GM18951 (cell line): ENCODE results near the gene GNLY.
"Not testable (repeated sequence)": the region's sequence is repeated elsewhere in the genome, so short reads cannot be mapped to it uniquely, and the experiment has no call there.

ENCODE experiments used
- POLR2A ChIP-seq: IDR thresholded peaks from 4 replicates; pipeline ENCODE4 v1.6.1; 2011; ENCODE audit warnings: mild to moderate bottlenecking; ENCODE audit not compliant: insufficient read length, insufficient read depth; ENCODE audit errors: extremely low read depth
- in situ Hi-C: fragments of 300-500 bp; cut with MboI; formaldehyde crosslinking; loops from one replicate; pipeline ENCODE4 v1.12.0; 2022; ENCODE audit warnings: low sequenced_read_pairs, mixed read lengths, inconsistent platforms; ENCODE audit not compliant: unreplicated experiment

Gene GNLY

DNA sequence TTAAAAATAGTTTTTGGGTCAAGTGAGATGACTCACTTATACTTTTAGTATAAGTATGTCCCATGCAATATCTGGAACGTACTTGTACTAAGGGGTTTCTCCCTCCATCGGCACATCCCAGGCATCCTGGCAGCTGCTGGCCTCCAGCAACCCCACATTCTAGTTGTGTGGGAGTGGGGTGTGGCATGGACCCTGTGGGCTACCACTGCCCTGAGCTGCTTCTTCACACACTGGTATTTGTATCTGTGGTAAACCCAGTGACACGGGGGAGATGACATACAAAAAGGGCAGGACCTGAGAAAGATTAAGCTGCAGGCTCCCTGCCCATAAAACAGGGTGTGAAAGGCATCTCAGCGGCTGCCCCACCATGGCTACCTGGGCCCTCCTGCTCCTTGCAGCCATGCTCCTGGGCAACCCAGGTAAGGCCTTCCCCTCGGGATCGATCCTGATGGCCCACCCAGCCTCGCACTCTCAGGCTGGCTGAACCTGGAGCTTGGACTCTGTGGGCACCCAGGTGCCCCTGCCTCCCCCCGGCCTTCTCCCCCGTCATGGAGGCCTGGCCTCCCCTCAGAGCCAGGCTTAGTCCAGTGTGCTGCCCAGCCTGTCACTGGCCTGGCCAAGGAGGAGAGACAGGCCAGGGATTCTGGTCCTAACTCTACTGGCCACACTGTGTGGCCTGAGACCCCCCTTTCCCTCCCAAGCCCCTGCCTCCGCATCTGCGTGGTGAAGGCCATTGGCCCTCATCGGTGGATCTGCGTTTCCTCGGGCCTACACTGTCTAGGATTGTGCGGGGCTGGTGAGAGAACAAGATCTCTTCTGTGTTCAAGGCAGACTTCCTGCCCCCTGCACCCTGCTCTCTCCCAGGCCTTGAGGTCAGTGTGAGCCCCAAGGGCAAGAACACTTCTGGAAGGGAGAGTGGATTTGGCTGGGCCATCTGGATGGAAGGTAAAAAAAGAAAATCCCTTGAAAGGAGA, at the start of gene GNLY:
GNLY (plus strand) TSS at position 307 of the 974 bp plus-strand sequence; CDS start at position 368, 61 bp downstream.
- in situ Hi-C loops, result no loop called here
- TF ChIP-seq POLR2A, result no peak

DNA sequence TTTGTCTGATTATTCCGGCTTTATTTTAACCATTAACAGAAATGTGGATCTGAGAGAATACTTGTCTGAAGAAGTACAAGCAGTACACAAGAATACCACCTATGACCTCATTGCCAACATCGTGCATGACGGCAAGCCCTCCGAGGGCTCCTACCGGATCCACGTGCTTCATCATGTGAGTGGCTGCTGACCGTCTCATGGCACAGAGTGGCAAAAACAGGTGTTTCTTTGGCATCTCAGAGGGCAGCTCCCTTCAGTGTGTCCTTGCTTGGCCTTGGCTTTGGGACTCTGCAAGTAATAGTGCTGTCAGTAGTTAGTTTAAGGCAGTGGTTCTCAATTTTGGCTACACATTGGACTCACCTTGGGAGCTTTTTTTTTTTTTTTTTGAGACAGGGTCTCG, 49.2 kb upstream of the GNLY start:
- in situ Hi-C loops, result no loop called here
- TF ChIP-seq POLR2A, result no peak

DNA sequence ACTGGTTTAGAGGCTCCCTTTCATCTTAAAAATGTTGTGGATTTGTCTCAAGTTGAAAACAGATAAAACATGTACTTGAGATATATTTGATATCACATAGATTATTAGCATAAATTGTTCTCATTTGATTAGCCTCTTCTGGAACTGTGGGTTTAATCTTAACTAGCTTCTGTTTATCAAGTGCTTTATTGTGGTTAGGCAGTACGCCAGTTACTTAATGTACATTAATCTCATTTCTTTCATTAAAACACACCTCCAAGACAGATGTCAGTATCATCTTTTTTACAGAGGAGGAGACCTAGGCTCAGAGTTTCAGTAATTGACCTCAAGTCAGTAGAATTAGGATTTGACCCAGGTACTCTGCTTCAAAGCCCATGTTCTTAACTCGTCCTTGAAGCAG, 48.0 kb upstream of the GNLY start:
- TF ChIP-seq POLR2A, result no peak
- in situ Hi-C loops, result no loop called here

DNA sequence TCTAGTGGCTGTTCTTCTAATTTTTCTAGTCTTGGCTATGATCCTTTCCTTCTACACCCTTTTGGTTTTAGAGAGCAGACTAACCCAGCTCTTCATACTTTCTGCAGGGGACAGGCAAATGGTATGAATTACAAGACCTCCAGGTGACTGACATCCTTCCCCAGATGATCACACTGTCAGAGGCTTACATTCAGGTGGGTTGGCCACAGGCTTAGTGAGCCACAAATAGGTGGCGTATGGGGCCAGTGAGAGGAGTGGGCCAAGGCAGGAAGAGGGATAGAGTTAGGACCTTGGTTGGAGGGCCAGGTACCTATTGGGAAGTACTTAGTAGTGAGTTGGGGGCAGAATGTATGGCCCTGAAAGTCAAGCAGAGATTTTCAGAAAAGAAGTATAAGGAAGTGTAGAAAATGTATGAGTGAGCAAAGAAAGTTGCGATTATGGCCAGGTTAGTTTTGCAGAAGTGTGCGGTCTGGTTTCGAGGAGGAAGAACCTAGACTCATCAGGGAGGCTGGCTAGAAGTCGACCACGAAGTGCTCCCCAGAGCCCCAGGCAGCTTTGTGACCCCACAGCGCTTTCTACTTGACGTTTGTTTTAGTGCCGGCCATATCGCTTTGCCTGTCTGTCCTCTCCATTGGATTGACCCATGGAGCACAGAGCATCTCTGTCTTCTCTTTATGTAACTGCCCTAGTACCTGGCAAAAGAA, 46.2 kb upstream of the GNLY start:
- no peak for TF ChIP-seq POLR2A
- in situ Hi-C loops, result no loop called here

DNA sequence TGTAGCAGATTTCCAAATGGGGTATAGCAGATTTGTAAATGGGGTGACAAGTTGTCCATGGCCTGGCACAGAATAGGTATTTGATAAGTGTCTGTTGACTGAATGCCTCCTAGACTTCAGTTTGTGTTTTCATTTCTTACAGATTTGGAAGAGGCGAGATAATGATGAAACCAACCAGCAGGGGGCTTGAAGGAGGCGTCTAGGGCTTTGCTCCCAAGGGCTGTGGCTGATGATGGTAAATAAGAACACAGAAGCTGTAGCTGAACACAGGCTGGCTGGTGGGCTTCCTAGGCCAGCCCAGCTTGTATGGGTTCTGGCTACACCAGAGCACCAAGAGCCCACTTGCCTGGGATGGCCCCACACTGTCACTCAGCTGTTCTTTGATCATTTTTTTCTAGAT, 45.5 kb upstream of the GNLY start:
- no peak for TF ChIP-seq POLR2A
- in situ Hi-C loops, result no loop called here

DNA sequence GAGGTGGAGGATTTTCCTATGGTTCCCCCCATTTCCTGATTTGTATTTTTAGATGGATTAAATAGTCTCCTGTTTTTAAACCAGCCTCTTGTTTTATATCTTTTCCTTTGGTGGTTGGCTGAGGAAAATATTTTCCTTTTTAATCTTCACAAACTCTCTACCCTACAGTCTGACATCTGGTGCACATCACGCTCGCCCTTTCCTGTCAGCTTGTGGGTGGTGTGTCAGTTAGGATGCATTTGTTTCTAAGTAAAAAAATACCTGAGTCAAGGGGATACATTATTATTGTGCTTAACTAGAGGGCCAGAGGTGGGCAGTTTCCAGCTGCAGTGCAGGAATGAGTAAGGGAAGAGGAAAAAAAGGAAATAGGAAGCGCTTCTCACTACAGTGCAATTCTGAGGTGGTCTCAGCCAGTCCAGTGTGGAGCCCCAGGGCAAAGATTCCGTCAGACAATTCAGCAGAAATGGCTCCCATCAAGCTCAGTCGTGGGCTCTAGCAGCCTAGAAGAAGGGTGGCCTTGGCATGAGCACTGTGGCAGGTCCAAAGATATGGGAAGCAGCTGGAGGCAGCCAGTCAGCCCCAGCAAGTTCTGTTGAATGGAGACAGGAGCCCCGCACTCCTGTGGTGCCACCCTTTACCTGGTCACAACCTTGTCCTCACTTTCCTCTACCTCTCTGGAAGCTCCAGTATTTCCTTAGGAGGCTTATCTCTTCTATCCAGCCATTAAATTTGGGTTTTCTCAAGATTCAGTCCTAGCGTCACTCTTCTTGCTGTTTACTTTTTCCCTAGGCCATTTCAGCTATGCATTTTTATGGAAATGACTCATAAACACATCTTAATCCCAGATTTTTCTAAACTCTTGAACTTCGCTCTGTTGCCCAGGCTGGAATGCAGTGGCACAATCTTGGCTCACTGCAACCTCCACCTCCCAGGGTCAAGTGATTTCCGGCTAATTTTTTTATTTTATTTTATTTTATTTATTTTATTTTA, 44.7 kb upstream of the GNLY start:
- in situ Hi-C loops, result no loop called here
- no peak for TF ChIP-seq POLR2A

DNA sequence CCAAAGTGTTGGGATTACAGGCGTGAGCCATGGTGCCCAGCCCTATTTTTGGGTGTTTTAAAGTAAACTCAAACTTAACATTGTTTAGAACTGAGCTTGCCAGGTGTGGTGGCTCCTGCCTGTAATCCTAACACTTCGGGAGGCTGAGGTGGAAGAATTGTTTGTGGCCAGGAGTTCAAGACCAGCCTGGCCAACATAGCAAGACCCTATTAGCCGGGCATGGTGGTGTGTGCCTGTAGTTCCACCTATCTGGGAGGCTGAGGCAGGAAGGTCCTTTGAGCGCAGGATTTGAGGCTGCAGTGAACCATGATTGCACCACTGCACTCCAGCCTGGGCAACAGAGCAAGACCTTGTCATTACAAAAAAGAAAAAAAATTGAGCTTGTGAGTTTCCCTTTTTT, 43.7 kb upstream of the GNLY start:
- no peak for TF ChIP-seq POLR2A
- in situ Hi-C loops, result no loop called here

DNA sequence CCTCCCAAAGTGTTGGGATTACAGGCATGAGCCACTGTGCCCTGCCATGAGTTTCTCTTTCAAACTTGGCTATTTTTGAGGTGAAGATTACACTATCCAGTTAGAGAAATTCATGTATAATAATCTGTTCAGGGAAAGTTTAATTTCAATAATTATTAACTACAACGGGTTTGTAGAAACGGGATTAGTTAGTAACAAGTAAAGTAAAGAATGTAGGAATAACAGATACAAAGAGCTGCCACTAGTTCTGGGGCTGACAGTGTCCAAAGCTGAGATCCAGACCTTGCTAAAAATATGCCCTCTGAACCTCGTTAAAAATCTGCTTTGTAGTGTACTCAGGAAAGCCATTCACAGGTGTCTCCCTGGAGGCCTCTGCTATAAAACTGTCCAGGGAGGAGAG, 43.1 kb upstream of the GNLY start:
- in situ Hi-C loops, result no loop called here
- TF ChIP-seq POLR2A, result no peak

DNA sequence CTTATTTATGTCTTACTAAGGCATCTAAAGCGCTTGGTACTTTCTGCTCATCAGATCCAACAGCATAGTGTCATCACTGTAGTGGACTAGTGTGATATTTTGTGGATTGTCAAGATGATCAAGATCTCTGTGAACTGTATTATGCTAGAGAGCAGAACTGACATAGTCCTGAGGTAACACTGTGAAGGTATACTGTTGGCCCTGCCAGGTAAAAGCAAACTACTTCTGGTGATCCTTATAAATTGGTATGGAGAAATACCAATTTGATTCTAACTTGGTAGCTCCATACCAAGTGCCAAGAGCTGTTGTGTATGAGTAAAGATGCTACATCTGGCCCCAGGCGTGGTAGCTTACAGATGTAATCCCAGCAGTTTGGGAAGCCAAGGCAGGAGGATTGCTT, 42.1 kb upstream of the GNLY start:
- no peak for TF ChIP-seq POLR2A
- in situ Hi-C loops, result no loop called here

DNA sequence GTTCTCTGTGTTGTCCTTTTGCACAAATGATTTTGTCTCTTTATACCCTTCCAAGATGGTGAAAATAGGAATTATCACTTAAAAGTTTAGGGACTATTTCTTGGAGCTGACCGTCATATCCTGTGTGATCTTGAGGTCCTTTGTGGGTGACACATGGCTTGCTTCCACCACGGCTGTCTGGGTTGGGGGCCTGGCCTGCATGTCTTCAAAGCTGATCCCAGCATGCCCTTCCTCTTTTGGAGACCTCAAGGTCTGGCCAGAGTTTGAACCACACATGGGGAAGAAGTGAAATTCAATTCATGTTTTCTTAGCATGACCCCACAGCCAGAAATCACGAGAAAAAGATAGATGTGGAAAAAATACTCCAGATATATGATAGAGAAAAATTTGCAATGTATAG, 40.2 kb upstream of the GNLY start:
- in situ Hi-C loops, result no loop called here
- no peak for TF ChIP-seq POLR2A

DNA sequence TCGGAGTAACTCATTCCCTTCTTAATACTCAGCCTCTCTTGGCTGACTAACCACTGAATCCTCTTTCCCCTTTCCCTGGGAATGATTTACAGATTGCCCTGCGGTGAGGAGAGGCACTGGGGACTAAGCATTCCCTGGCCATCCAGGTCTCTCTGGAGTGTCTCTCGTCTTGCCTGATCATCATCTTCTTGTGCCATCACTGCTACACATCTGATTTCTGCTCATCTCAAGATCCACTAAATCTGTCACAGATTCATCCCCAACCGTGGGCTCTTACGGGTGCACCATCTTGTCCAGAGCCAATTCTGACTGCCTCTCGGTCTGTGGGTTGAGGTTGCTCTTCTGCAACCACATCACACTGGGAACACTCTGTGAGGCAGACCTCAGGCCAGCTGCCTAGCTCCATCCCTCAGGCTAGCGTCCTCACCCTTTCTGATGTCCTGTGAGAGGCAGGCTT, 38.2 kb upstream of the GNLY start:
- no peak for TF ChIP-seq POLR2A
- in situ Hi-C loops, result no loop called here

DNA sequence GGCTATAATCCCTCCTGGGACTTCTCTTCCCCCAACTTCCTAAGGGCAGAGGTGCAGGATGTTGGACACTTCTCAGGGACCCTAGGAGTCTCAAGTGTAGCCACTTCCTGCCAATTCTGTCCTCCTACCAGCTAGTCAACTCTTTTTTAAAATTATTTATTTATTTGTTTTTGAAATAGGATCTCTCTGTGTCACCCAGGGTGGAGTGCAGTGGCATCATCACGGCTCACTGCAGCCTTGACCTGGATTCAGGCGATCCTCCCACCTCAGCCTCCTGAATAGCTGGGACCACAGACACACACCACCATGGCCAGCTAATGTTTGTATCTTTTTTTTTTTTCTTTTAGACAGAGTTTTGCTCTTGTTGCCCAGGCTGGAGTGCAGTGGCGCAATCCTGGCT, 37.7 kb upstream of the GNLY start:
- no peak for TF ChIP-seq POLR2A
- in situ Hi-C loops, result no loop called here

DNA sequence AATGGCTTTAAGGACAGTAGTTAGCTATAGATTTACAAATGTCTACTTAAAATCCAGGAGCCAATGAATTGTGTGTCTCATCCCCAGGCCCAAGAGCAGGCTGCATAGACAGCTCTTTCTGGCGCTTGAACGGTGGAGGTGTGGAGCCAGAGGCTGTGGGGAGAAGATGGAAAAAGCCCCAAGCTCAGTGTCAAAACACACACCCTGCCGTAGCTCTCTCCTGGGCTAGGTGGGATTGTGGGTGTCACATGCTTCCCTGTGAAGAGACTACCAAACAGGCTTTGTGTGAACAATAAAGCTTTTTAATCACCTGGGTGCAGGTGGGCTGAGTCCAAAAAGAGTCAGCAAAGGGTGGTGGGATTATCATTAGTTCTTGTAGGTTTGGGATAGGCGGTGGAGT, 36.8 kb upstream of the GNLY start:
- in situ Hi-C loops, result not testable (repeated sequence)
